DLD1 (cell line): ENCODE measurements around the gene CBLC.
"Not testable (repeated sequence)": the region's sequence is repeated elsewhere in the genome, so short reads cannot be mapped to it uniquely, and the experiment has no call there.

Experiments used
- in situ Hi-C: cut with HindIII; loops from 2 replicates; pipeline ENCODE4 v1.10.0; 2017; ENCODE audit warnings: low sequenced_read_pairs

The CBLC gene

DNA sequence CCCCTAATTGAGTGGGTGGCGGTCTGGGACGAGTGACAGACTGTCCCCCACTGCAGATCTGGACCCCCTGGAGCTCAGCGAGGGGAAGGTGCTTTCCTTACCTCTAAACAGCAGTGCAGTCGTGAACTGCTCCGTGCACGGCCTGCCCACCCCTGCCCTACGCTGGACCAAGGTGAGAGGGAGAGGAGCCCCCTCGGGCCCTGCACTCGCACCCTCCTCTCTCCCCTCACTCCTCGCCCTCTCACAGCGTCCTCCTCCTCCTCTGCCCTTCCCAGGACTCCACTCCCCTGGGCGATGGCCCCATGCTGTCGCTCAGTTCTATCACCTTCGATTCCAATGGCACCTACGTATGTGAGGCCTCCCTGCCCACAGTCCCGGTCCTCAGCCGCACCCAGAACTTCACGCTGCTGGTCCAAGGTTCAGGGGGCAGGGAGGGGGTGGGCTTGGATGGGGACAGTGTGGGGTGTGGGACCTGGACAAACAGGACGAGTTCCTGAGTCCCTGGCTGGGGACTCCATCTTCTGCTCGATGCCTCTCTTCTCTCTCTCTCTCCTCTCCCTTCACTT, 40.9 kb downstream of the CBLC start:
- in situ Hi-C loops = no loop called here

DNA sequence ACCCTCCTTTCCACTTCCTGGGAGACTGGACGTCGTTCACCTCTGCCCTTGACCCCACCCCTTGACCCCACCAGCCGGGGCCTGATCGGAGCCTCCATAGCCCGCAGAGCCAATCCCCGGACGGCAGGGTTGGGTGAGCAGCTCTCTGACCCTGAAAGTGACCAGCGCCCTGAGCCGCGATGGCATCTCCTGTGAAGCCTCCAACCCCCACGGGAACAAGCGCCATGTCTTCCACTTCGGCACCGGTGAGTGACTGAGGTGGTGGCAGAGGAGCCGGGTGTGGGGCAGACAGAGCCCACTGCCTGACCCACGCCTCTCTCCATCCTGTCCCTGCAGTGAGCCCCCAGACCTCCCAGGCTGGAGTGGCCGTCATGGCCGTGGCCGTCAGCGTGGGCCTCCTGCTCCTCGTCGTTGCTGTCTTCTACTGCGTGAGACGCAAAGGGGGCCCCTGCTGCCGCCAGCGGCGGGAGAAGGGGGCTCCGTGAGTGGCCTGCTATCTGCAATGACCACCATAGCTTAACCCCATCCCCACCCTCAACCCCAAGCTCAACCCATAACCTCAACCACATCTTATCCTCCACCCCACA, 41.6 kb downstream of the CBLC start:
- in situ Hi-C loops = no loop called here

DNA sequence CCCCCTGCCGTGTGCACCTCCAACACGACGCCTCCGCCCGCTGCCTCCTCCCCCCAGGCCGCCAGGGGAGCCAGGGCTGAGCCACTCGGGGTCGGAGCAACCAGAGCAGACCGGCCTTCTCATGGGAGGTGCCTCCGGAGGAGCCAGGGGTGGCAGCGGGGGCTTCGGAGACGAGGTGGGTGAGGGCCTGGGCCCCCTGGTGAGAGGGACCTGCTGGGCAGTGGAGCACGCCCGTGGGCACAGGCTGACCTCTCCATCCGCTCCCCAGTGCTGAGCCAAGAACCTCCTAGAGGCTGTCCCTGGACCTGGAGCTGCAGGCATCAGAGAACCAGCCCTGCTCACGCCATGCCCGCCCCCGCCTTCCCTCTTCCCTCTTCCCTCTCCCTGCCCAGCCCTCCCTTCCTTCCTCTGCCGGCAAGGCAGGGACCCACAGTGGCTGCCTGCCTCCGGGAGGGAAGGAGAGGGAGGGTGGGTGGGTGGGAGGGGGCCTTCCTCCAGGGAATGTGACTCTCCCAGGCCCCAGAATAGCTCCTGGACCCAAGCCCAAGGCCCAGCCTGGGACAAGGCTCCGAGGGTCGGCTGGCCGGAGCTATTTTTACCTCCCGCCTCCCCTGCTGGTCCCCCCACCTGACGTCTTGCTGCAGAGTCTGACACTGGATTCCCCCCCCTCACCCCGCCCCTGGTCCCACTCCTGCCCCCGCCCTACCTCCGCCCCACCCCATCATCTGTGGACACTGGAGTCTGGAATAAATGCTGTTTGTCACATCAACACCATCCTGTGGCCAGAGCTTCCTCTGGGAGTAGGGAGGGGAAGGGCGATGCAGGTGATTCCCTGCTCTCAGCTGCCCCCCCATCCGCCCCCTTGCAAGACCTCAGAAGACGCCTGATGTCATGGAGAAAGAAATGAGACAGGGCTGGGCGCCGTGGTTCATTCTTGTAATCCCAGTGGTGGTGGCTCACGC, 43.2 kb downstream of the CBLC start:
- in situ Hi-C loops = no loop called here

DNA sequence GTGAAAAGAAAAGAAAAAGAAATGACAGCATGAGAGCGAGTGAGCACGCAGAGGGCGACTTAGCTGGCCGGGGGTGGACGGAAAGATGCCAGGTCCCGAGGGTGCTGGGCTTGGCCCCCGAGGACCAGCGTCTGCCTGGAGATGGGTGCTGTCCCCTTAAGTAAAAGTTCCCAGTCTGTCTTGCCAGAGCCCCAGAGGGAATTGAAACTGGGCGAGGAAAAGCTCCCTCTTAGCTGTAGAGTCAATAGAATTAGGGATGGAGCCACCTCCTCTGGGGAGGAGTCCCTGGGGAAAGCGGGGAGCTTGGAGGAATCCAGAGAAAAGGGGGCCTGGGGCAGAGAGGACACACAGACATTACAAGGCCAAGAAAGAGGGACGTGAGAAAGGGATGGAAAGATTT, 44.5 kb downstream of the CBLC start:
- in situ Hi-C loops = no loop called here

DNA sequence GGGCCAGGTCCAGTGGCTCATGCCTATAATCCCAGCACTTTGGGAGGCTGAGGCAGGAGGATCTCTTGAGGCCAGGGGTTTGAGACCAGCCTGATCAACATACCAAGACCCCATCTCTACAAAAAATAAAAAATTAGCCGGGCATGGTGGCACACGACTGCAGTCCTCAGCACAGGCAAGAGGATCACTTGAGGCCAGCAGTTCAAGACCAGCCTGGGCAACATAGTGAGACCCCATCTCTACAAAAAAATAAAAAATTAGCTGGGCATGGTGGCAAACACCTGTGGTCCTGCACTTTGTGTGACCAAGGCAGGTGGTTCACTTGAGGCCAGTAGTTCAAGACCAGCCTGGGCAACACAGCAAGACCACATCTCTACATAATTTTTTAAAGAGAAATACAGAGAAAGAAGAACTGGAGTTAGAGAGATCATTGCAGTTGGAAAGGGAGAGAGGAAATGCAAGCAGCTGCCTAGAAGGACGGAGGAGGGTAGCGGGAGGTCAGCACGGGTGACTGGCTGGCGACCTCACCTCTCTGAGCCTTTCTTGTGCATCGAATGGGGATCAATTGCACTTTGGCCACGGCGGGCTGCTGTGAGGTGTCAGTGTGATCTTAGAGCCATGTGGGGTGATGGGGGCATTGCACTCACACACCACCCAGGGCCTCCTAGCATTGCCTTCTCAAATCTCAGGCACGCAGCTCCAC, 45.1 kb downstream of the CBLC start:
- in situ Hi-C loops = no loop called here

DNA sequence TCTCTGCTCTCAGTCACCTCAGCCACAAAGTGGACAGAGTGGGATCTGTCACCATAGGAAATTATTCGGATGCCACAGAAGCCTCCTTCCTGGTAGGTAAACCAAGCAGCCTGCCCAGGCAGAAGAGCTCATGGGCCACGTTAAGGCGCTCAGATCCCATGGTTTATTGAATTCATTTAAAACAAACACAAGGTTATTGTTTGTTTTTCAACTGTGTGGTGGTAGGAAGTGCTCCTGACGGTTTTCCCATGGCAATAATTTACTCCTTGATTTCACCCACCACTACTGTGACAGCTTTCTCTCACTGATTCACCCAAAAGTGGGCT, 45.6 kb downstream of the CBLC start:
- in situ Hi-C loops = no loop called here

DNA sequence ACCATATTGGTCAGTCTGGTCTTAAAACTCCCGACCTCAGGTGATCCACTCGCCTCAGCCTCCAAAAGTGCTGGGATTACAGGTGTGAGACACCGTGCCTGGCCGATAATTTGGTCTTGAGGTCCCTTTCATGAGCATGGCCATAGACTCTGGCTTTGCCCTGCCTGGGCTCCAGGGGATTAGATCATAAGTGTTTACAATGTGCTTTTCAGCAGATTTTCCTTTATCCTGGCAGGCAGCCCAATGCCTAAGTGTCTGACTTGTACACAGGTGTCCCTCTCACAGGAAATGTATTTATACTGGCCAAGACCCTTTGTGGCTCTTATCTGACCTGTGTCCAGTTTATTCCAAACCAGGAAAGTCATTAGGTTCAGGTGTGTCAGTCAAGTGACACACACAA, 47.1 kb downstream of the CBLC start:
- in situ Hi-C loops = no loop called here

DNA sequence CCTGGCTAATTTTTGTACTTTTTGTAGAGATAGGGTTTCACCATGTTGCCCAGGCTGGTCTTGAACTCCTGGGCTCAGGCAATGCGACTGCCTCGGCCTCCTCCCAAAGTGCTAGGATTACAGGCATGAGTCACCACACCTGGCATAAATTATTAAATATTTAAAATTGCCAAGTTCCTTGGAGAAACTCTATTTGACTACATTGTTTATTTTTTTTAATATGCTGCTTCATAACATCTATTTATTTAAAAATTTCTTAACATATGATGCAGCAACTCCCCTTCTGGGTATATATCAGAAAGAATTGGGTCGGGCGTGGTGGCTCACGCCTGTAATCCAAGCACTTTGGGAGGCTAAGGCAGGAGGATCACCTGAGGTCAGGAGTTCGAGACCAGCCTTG, 55.2 kb downstream of the CBLC start:
- in situ Hi-C loops = not testable (repeated sequence)

DNA sequence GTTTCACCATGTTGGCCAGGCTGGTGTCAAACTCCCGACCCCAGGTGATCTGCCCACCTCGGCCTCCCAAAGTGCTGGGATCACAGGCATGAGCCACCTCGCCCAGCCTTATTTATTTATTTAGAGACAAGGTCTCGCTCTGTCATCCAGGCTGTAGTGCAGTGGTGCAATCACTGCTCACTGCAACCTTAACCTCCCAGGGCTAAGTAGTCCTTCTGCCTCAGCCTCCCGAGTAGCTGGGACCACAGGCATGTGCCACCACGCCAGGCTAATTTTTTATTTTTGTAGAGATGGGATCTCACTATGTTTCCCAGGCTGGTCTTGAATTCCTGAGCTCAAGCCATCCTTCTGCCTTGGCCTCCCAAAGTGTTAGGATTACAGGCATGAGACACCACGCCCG, 56.7 kb downstream of the CBLC start:
- in situ Hi-C loops = not testable (repeated sequence)

DNA sequence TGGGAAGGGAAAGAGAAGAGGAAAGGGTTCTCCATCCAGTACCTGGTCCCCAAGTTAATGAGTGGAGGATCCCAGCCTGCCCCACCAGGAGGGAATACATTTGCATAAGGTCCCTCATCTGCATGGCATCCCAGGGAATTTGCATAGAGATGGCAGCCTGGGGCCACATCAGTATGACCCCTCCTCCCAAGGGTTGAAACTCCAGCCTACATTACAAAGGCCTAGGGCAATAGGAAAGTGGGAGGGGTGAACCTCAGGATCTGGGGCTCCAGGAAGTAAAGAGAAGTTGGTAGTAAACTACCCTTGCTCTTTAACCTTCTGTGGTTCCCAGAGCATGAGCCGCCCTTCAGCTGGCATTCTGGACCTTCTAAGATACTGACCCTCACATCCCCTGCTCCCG, 61.6 kb downstream of the CBLC start:
- in situ Hi-C loops = no loop called here

DNA sequence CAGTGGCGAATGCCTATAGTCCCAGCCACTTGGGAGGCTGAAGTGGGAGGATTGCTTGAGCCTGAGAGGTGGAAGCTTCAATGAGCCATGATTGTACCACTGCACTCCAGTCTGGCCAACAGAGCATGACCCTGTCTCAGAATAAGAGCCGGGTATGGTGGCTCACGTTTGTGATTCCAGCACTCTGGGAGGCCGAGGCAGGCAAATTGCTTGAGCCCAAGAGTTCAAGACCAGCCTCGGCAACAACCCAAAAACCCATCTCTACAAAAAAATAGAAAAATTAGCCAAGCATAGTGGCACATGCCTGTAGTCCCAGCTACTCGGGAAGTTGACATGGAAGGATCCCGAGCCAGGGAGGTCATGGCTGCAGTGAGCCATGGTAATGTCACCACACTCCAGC, 63.1 kb downstream of the CBLC start:
- in situ Hi-C loops = no loop called here

DNA sequence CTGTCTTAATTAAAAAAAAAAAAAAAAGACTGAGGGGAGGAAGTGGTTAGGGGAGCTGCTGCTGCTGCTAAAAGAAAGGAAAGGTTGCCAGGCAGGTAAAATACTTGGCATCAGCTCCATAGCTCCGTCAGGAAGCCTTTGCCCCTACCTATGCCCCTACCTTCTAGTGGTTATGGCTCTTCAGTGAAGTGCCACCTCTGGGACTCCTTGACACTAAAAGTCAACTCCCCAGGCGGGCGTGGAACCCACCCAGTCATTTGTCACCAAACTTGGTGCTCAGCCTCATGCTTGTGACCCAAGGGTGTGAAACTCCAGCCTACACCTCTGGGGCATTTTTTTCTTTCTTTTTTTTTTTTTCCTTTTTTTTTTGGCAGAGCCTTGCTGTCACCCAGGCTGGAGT, 63.5 kb downstream of the CBLC start:
- in situ Hi-C loops = no loop called here

DNA sequence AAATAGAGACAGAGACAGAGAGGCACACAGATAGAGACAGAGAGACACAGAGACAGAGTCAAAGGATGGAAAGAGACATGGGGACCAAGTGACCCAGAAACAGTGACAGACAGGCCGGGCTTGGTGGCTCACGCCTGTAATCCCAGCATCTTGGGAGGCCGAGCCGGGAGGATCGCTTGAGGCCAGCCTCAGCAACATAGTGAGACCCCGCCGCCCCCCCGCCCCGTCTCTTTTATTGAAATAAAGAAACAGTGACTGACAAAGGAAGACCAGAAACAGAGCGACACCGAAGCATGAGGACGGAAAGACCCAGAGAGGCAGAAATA, 67.6 kb downstream of the CBLC start:
- in situ Hi-C loops = no loop called here

DNA sequence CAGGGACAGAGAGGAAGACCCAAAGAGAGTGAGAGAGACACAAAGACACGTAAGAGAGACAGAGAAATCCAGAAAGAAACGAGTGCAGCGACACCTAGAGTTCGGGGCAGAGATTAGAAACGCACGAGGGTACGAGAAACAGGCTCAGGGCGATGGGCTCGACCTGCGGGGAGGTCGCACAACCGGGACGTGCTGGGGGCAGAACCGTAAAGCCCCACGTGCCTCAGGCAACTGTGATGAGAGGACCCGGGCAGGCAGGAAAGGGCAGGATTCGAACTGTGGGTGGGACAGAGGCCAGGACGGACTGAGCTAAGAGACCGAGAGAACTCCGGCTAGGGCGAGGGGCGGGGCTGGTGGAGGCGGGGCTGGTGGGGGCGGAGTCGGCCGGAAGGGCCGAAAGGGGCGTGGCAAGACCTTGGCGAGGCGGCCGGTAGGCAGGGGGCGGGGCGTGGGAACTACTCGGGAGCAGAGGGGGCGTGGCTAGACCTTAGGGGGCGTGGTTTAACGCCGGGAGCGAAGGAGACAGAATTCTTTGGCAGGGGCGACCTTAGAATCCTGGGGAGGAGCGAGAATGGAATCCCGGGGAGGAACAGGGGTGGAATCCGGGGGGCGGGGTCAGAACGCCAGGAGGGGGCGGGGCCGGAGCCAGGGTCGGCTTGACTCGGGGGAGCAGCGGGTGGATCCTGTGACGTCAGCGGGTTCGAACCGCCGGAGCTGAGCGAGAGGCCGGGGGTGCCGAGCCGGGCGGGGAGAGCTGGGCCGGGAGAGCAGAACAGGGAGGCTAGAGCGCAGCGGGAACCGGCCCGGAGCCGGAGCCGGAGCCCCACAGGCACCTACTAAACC, 68.1 kb downstream of the CBLC start, which contains the start of gene NECTIN2:
NECTIN2 (plus strand) TSS at position 686 of the 843 bp plus-strand sequence. CDS start 229 bp downstream, outside the sequence.
- in situ Hi-C loops = no loop called here

DNA sequence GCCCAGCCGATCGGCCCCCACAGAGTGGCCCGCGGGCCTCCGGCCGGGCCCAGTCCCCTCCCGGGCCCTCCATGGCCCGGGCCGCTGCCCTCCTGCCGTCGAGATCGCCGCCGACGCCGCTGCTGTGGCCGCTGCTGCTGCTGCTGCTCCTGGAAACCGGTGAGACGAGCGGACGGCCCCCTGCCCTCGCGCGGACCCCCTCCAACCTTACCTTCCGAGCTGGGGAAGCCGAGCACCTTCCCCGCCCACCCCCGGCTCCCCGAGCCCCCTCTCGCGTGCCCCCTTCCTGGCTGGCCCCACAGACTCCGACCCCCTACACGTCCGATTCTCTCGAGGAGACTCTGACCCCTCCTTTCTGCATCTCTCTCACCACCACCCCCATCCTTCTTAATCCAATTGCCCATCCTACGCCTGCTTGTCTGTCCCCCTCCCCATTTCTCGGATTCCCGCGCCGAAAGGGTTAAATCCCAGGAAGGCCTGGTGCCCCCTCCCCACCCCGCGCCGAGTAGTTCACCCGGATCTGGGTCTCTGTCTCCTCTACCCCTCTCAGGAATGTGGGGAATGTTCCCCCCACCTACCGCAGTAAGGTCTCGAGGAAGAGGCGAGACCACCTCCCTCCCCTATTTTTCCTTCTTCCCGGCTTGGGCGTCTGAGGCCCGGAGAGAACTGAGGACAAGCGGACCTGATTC, 68.9 kb downstream of the CBLC start:
- in situ Hi-C loops = no loop called here

DNA sequence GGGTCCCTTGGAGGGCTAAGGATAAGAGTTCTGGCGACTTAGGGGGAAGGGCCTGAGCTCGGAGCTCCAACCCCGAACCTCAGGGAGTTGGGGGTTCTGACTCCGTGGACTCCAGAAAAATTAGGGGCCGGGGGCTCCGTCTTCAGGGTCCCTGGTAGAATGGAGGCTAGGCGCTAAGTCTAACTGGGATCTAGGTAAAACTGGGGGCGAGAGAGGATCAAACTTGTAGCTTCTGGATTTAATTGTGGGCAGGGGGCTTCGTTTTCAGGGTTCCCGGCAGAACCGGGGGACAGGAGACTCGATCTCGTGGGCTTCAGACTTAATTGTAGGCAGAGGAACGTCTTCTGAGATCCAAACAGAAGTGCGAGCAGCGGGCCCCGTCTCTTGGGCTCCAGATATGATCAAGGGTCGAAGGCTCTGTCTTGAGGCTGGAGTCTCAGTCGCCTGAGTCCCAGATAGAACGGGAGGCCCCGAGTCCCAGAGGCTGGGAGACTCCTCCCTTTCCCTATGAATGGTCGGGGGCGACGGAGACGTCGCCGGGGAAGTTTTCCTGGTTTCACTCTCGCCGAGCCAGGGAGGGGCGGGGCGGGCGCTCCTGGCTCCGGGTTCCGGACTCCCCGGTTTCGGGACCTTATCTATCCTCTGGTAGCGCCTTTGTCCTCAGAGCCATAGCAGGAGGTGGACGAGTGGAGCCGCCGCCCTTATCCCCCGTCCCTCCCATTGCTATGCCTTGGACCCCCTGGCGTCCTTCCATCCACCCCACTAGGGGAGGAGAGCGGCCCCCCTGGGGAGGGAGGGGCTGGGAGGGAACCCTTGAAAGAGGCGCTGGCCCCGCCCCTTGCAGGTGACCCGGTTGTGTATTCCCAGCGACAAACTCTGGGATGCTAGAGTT, 69.7 kb downstream of the CBLC start:
- in situ Hi-C loops = no loop called here

DNA sequence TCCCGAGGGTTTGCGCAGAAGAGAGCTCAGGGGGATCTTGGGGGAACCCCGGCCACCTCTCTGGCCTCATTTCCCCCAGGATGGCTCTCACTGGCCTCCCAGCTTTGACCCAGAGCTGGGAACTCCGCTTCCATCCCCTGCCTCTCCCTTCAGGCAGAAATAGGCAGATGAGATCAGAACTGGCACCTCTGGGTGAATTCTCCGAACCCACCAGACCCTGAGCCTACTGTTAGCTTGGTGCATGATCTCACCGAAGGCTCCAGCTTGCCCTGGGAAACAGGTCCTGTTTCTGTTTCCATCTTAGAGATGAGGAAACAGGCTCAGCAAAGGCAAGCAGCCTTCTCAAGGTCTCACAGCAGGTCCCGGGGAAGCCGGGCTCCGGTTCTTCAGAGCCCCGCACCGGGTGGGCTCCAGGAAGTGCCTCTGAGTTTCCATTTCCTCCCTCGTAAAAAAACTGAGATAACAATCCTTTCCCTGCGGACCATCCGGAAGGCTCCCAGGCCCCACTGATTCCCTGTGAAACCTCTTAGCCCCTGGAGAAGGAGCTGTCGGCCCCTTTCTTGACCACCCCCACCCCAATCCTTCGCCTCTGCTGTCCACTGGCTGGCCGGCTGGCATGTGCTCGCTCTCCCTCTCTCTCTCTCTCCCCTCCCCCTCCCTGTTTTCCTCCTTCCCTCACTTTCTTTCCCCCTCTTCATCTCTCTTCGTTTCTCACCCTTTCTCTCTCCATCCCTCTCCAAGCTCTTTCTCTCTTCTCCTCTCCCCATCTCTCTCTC, 70.5 kb downstream of the CBLC start:
- in situ Hi-C loops = no loop called here

DNA sequence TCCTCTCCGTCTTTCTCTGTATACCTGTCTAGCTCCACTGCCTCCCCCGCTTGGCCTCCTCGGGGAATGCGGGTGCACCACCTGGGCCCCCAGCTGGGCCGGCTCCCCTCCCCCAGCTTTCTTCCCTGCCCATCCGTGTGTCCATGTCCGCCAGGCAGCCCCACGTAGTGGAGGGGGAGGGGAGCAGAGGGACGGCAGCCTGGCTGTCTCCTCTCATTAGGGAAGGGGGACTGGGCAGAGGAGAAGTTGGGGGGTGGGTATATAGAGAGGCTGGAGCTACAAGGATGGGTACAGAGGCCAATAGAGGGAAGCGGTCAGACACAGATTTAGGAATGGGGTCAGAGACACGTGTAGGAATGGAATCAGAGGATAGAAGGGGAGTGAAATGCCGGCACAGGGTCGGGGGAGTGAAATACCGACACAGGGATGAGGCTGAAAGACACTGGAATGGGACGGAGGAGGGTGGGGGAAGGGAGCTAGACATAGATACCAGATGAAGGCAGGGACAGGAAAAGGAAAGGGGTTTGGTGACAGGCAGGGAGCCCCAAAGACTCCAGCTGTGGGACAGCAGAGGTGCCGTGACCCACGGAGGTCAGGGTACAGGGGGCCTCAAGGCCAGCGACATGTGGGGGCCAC, 71.2 kb downstream of the CBLC start:
- in situ Hi-C loops = no loop called here
